ENCODE results near the gene GNPDA1.

- TF ChIP-seq CTCF (IDR thresholded peaks at IDR 0.05) = no peak
- TF ChIP-seq POLR2AphosphoS5 (IDR thresholded peaks at IDR 0.05) = no peak
- TF ChIP-seq POLR2A (IDR thresholded peaks at IDR 0.05) = no peak
Measured at GRCh38 chr5:142048272-142048671, 35.4 kb upstream of the GNPDA1 start.

Data from suprapubic skin (tissue), 4 donors.